ENCODE measurements around the gene ZNFX1.
A peak's percentile ranks its signal among the peaks of the same experiment; 100 is the strongest.

The ZNFX1 gene

GRCh38 chr20:49277786-49278035 lies 146 bp downstream of the ZNFX1 start:
- no peak for DNase-seq

- peak; percentile 56 to 63 for DNase-seq
These were observed 684 bp downstream of the ZNFX1 start for GRCh38 chr20:49276961-49277785.

DNA sequence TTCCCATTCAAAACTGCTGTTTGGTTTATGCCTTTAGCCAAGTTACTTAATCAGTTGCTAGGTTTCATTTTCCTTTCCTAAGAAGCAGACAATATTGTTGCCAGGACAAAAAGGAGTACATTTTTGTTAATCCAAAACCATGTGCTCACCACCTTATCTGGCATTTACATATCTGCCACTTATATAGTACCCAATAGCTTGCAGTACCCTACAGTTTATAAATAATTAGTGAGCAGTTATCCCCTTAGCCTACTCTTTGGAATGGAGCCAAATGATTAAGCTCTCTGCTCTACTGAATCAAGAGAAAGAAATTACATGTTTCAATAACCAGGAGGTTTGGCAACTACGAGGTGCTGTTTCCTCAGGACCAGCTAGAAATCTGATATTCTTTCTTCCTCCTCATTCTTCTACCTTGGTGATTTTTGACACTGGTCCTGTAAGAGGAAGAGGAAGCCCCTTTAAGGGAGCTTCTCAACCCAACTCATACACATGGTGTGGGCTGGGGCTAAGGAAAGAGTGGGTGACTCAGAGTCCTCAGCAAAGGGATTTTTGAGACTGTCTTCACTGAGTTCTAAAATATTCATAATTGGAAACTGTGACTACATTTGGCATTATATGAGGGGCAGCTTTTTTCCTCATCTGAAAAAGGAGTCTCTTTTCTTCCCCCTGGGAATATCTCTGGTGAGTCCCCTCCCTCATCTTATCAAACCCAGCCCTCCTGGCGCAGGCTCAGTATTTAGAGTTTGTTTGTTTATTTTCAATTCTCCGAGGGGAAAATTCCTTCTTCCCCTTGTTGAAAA lies 1.5 kb downstream of the ZNFX1 start:
- DNase-seq: peak; percentile 87 to 92

GRCh38 chr20:49275636-49276035 lies 2.2 kb downstream of the ZNFX1 start:
- DNase-seq: no peak

- DNase-seq: peak; percentile 31 to 33
These were observed 2.6 kb downstream of the ZNFX1 start for GRCh38 chr20:49275216-49275615.

GRCh38 chr20:49273696-49274277 lies 4.1 kb downstream of the ZNFX1 start:
- no peak for DNase-seq

GRCh38 chr20:49272654-49273053 lies 5.2 kb downstream of the ZNFX1 start:
- no peak for DNase-seq

DNA sequence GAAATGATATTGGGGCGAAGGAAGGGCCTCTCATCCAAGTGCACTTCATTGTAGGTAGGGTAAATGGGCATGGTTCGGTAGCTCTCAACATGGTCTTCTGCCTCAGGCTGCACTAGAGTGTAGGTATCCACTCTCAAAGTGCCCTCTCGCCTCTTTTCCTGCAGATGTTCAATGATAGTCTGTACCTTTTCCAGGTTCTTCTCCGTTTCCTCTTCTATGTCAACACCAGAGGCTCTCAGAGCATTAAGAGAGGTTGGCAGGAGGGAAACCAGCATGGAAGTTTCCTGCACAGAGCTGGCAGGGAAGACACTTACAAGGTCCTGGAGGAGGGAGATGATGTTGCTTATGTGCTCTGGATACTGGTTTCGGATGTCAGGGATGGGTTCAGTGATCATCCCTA lies 7.1 kb downstream of the ZNFX1 start:
- no peak for DNase-seq

DNA sequence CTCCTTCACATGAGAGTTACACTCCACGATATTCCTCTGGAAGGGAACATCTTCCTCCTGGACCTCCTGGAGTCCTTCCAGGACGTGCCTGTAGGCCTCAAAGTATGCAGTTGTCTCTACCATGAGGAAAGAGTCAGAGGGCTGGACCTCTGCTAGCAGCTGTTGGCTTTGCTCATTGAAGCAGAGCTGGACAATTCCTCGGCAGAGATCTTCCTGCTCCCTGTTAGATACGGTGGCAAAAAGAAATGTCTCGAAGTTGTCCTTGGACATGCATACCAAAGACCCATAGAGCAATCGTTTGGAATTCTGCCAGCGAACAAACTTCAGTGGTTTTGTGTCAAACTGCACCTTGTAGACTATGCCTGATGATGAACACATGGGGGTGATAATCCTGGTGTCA lies 7.7 kb downstream of the ZNFX1 start:
- no peak for DNase-seq

- no peak for DNase-seq
These were observed 9.1 kb downstream of the ZNFX1 start for GRCh38 chr20:49268600-49269365.

- peak; percentile 34 to 65 for DNase-seq
These were observed 10.5 kb downstream of the ZNFX1 start for GRCh38 chr20:49267327-49267726.

DNA sequence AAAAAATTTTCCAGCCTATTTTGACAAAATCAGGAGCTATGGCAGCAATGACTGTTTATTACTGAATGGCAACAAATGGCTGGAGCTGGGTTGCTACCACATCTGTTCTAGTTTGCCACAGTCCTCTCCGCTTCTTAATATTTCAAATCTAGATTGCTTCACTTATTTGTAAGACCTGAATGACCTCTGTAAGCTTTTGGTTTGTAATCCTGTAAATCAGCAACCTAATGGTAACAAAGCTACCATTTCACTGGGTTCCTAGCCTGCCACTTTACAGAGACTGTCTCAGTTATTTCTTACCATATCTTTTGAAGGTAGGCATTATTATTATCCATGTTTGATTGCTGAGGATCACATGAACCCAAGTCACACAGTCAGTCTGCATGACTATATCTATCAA lies 15.4 kb downstream of the ZNFX1 start:
- no peak for DNase-seq

GRCh38 chr20:49261173-49261572 lies 16.7 kb downstream of the ZNFX1 start:
- no peak for DNase-seq

- no peak for DNase-seq
These were observed 17.6 kb downstream of the ZNFX1 start for GRCh38 chr20:49260218-49260617.

- no peak for DNase-seq
These were observed 18.1 kb downstream of the ZNFX1 start for GRCh38 chr20:49259799-49260198.

- DNase-seq: no peak
These were observed 18.6 kb downstream of the ZNFX1 start for GRCh38 chr20:49259284-49259683.

GRCh38 chr20:49256261-49256660 lies 21.6 kb downstream of the ZNFX1 start:
- no peak for DNase-seq

DNA sequence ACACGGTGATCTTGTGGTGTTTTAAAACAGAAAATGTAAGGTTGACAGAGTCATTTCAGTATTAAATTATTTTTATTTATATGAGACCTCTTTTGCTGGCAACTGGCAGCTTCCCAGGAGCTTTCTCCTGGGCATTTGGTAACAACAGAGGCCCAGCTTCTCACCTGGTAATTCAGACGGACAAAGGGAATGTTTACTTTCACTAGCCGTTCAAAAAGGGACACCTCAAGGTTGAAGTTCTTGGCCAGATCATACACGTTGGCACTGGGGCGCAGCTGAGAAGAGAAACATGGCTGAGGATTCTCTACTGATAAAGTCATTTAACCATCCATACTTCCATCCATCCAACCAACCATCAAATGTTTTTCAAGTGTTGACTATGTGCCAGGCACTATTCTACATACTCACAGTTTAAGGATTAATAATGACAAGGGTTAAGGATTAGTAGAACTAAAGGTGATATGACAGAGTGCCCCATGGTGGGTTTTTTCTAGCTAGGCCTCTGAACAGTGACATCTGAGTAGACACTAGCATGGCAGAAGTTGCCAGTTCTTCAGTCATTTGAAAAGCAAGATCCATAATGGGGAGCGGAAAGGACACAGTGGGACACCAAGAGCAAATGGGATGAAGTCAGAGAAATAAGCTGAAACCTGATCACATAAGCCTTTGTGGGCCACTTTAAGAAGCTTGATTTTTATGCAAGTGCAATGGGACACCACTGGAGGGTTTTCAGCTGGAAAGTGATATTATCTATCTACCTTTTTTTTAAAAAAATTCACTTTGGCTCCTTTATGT lies 25.1 kb downstream of the ZNFX1 start:
- DNase-seq: no peak

DNA sequence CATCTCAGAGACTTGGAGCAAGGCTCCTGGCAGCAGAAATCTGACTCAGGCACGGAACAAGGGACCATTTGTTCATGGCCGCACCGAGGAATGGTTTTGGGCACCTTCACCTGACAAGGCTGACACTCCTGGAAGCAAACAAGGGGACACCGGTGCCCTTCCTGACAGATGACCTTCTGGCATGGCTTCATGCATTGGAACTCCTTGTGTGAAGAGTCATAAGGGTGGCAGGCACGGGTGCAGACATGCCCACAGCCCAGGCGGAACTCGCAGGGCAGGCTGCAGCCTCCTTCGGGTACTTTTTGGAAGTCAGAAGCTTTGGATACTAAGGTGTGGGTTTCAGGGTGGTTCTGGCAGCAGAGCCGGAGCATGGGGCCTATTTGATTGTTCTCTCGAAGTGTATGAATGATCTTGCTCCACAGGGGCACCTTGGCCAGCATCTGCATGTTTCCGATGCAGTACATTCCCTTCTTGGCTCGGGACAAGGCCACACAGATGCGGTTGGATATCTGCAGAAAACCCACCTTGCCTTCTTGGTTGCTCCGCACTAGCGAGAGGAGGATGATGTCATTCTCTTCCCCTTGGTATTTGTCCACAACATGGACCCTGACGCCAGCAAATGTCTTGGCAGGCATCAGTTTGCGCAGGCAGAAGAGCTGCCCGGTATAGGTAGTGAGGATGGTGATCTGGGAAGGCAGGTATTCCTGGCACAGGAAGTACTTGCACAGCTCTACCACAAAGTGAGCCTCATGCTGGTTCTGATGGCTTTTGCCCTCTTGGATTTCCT lies 28.8 kb downstream of the ZNFX1 start:
- DNase-seq: no peak

DNA sequence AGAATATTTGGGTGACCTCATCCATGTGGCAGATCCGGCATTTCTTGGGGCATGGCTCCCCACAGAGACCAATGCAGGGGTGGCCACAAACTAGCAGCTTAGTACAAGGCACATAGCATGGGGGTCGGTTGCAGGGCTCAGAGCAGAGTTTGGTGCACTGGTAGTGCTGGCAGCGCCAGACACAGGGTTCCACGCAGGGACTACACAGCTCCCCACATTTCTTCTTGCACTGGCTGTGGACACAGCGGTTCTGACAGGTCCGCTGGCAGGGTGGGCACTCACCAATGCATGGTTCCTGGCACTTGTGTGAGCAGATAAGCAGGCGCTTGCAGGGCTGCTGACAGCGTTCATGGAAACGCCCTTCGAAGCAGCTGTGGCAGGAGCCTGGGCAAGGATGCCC lies 29.6 kb downstream of the ZNFX1 start:
- DNase-seq: no peak

DNA sequence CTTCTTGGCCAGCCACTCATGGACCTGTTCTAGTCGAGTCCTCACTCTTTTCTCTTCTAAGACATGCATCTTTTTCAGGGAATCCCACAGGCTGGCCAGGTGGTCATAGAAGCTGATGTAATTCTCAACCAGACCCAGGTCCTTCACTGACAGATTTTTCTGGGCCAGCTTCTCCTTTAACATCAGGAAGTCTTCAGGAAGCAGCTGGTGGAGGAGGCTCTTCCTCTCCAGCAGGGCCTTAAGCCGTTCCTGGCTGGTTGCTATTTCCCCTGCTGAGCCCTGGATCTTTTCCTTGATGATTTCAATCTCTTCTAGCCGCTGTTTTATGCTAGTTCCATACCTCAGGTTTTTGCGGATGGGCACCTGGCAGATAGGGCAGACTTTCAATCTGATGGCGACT lies 30.1 kb downstream of the ZNFX1 start:
- no peak for DNase-seq
